GM18868 (cell line): Measurements from ENCODE around the gene RPL27A.
A peak's percentile ranks its signal among the peaks of the same experiment; 100 is the strongest.

ENCODE experiments used
- ATAC-seq: cut with Tn5 transposase; IDR thresholded peaks from one replicate; pipeline ENCODE4 v1.9.1; 2021; ENCODE audit warnings: mild to moderate bottlenecking, moderate library complexity; ENCODE audit not compliant: unreplicated experiment

RPL27A gene

GRCh38 chr11:8698917-8699441 is 16.4 kb downstream of the RPL27A start:
- no peak for ATAC-seq

- ATAC-seq: no peak
Measured at GRCh38 chr11:8699903-8700302, 17.3 kb downstream of the RPL27A start.

DNA sequence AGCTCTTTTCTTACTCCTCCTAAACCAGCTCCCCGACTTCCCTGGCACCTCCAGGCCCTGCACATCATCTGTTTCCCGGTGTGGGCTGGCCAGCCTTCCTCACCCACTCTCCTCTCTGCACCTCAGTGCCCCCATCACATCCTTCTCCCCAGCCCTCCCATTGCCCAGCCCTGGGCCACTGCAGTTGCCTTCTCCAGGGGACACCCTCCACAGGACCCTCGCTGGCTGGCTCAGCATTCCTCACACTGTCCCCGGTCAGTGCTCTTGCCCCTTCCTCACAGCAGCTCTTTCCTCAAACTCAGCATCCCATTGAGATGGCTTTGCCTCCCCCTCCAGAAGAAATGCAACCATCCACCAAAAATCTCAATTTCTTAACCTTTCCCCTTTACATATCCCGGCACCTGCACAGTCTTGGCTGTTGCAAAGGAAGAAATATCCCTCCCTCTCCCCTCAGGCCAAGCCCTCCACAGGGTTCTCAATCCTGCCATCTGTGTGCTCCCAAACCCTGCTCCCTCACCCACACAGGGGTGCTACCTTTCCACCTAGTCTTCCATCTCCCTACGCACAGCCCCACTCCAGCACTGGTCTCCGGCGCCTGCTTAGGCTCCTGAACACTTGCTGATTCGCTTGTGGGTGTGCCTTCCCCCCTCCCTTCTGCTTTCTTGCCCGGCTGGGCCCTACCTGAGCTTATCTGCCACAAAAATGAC is 19.5 kb downstream of the RPL27A start:
- ATAC-seq: no peak

DNA sequence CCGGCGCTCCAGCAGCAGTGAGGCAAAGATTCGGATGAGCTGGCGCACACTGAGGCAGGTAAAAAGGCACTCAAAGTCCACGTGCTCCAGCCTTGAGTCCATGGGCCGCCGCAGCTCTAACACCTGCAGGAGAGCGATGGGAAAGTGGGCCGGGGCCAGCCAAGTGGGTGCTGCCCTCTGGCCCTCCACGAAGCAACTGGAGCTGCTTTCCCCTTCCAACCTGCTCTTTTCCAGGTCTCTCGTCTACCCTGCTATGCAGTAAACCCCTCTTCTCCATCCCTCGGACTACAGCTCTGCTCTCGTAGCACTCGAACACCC is 20.0 kb downstream of the RPL27A start:
- ATAC-seq: no peak

GRCh38 chr11:8704136-8704535 is 21.5 kb downstream of the RPL27A start:
- ATAC-seq: no peak

DNA sequence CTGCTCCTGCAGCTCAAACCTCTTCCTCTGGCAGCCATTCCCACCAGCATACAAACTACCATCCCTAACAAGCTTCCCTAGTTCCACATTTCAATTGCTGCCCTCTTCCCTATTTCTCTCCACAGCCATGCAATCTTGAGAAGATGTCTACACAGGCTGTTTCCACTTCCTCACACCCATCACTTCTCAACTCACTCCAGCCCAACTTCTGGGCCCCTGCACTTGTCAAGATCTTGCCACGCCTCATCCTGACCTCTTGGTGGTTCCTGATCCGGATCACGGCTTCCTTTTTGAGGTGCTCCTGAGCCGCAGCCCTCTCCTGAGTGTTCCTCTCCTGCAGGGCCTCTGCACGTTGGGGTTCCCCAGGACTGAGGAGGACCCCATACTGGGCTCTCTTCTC is 22.6 kb downstream of the RPL27A start:
- ATAC-seq: no peak

DNA sequence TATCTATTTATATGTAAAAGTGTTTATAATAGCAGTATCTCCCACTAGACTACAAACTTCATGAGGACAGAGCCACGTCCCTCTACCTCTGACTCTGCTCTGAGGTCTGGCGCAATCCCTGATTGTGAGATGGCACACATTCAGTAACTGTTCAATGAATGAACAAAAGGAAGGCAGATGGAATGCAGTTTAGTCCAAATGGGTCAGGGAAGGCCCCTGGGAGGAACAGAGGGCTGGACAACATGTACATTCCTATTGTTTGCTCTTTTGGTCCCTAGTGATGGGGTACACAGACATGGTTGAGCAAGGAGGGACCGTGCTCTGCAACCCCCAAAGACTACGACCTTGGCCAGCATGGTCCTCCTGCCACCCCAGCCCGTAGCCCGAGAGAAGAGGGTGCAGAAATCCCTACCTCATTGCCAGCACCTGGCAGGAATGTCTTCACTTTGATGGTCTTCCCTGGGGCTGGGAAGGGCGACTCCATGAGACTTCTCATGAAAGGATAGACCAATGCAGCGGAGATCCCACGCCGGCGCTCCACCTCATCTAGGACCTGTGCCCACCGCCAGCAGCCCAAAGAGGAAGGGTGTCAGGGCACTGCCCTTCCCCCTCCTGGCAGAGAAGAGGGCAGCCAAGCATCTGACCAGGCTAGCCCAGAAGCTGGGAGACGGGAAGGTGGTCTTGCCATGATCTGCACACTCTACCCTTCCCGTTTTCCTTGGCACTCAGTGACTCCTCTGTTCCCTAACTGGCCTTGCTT is 24.3 kb downstream of the RPL27A start:
- no peak for ATAC-seq

DNA sequence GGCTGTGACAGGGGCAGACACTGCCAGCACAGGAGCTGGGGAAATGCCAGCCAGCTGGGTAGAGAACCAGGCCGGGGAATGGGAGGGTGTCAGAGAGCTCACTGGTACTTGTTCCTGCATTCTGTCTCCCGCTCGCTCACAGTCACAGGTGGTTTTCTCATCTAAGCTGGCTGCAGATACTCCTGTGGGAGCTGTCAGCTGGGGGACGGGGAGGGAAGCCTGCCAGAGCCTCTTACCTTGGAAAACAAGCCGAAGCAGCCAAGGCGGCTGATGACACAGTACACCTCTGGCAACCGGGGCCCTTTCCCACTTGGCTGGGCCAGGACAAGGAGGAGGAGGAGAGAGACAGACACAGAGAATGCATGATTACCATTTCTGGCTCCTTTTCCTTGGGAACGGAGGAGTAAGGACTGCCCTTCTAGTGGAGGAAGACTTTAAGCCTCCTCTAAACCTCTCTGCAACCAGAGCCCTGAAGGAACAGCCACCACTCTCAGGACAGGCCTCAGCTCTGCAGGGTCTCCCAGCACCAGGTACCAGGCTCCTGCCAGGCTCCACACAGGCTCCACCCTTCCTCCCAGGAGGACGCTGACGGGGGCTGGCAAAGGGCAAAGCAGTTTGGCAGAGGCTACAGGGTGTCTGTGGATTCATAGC is 25.1 kb downstream of the RPL27A start:
- no peak for ATAC-seq

- no peak for ATAC-seq
Measured at GRCh38 chr11:8709002-8709672, 26.5 kb downstream of the RPL27A start.

DNA sequence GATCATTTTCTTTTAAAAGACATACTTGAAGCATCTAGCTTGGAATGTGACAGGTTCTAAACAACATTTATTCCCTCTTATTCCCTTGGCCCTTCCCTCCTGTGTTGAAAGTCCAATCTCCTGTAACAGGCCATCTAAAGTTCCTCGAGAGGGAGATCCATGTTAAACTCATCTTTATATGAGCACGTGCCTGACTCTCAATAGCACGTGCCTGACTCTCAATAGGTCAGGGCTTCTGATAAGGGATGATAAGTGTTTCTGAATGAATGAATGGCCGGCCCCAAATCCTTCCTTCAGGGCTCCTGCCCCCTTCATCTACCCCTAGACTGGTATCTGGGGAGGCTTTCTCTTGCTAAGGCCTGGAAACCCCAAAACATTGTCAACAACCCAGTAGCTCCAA is 27.2 kb downstream of the RPL27A start:
- no peak for ATAC-seq

DNA sequence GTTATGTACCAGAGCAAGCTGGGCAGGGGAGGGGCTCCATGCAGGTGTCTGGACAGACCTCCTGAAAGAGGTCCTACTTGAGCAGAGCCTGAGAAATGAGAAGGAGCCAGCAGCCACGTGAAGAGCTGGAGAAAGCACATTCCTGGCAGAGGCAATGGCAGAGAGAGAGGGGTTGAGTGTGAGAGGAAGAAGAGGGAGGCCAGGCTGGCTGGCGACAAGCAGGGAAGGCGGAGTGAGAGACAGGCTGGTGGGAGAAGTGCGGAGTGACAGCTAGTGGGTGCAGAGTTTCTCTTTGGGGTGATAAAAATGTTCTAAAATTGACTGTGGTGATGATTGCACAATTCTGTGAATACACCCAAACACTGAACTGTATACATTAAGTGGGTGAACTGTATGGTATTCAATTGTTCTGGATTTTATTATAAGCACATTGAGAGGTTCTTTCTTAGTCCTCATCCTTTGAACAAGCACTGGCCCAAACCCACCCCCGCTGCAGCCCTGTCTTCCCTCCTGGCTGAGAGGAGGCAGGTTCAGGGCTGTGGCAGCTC is 29.4 kb downstream of the RPL27A start:
- ATAC-seq: no peak

DNA sequence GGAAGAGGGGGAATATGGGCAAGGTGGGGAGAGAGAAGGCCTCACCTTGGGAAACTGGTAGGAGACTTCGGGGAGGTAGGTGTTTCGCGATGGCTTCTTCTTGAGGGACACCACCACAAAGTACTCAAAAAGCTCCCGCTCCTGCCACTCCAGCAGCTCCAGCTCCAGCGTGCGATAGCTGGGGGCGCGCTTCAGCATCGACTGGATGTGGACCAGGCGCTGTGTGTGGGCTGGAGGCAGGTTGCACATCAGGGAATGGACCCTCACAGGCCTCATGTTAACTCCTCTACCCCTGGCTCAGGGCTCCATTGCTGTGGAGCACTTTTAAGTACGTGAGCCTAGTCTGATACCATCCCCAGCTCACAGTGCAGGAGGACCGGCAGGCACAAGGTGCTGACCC is 29.9 kb downstream of the RPL27A start:
- no peak for ATAC-seq

- no peak for ATAC-seq
Measured at GRCh38 chr11:8713760-8714454, 31.3 kb downstream of the RPL27A start.

GRCh38 chr11:8714622-8715225 is 32.1 kb downstream of the RPL27A start:
- ATAC-seq: no peak

- no peak for ATAC-seq
Measured at GRCh38 chr11:8715501-8715900, 32.9 kb downstream of the RPL27A start.

- ATAC-seq: no peak
Measured at GRCh38 chr11:8717544-8717875, 34.9 kb downstream of the RPL27A start.

DNA sequence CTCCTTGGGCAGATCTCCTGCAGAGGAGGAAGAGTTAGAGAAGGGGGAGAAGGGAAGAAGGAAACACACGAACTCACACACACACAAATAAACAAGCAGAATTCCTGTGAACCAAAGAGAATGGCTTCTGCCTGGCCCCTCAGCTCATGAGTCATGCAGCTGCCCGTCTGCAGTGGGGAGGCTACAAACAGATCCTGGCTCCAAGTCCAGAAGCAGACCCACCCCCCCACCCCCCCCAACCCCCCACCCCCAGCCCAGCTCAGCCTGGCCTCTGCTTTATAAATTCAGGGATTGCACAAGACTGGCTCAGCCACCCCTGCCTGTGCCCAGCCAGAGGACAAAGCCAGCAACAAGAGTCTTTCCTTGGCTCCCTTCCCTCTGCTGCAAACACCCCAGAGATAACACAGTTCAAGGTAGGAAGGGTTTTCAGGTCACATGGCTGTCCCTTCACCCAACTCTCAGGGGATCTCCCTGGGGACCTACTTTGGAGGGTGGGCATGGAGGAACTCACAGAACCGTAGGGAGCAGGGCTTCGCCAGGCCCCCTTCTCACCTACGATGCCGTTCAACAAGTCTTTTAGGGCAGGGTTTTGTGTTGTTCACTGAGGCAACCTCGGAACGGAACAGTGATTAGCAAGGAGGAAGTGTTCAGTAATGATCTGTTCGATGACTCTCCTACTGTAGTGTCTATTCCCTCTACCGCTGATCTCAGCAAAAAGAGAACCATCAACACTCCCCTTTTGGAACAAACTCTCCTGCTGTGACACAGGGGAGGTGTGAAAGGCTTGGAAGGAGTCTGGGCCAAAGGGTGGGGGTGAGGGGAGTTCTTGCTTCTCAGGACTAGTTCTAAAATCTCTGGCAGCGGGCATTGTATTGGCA is 35.5 kb downstream of the RPL27A start:
- peak; percentile 82 for ATAC-seq

DNA sequence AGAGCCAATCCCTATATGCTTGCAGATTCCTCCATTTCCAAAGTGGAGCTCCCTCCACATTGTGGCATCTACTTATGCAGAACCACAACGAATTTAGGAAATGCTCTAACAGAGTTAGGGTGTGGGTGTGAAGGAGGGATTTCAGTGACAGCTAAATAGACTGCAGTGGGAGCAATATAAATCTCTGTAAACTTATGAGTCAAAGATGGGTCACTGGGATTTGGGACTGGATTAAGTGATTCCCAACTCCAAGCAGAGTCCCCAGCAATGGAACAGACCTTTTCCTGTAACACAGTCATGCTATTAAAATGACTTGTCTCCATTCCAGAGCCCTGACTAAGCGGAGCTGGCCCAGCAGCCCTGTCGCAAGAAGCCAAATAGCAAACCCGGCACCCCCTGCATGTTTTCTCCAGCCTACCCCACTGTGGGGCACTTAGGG is 36.6 kb downstream of the RPL27A start:
- ATAC-seq: no peak

- no peak for ATAC-seq
Measured at GRCh38 chr11:8719721-8720120, 37.1 kb downstream of the RPL27A start.
